Measurements from ENCODE around the gene BAIAP2.

Gene BAIAP2

DNA sequence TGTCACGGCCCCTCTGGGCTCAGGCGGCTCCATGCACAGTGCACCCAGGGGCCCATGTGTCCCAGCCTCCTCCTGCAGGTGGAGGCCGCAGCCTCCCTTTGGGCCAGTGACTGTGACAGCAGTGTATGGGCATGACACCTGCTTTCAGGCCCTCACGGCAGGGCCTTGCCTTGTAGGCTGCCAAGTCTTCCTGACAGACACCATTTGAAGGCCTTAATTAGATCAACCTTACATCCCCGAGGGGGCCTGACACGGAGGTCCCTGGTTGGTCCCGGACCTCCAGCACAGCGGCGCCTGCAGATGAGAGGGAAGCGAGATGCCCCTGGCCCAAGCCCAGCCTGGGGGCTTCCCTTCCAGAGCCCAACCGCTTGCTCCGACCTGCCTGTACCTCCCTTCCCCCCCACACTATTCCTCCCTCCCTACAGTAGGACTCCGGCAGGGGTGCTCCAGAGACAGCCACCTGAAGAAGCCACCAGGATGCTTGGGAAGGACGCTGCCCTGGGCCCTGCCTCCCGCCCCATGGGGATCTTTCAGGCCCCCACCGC is 31.9 kb downstream of the BAIAP2 start:
- no peak for DNase-seq (ENCODE audit: low read depth)
- TF ChIP-seq, protein P1, sequence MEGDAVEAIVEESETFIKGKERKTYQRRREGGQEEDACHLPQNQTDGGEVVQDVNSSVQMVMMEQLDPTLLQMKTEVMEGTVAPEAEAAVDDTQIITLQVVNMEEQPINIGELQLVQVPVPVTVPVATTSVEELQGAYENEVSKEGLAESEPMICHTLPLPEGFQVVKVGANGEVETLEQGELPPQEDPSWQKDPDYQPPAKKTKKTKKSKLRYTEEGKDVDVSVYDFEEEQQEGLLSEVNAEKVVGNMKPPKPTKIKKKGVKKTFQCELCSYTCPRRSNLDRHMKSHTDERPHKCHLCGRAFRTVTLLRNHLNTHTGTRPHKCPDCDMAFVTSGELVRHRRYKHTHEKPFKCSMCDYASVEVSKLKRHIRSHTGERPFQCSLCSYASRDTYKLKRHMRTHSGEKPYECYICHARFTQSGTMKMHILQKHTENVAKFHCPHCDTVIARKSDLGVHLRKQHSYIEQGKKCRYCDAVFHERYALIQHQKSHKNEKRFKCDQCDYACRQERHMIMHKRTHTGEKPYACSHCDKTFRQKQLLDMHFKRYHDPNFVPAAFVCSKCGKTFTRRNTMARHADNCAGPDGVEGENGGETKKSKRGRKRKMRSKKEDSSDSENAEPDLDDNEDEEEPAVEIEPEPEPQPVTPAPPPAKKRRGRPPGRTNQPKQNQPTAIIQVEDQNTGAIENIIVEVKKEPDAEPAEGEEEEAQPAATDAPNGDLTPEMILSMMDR (IDR thresholded peaks at IDR 0.05; ENCODE audit: control insufficient read depth, extremely low read depth, insufficient read depth): no peak
- H3K4me3 ChIP-seq (ENCODE audit: low read depth, low read length): no peak overlapping the region

DNA sequence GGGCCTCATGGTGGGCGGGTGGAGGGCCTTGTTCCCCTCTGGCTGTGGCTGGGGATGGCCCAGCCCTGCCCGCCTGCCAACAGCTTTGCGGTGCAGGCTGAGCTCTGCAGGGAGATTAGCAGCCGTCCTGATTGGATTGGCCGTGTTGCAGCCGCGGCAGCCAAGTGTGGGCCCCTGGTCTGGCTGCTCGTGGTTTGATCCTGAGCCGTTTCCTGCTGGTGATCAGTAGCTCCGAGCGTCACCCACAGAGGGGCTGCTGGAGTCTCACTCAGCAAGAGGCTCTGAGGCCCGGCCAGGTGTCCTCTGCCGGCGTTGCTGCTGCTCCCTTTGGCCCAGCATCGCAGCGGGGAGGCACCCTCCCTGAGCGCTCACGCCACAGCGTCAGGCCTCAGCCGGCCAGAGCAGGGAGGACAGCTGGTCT is 32.5 kb downstream of the BAIAP2 start:
- DNase-seq (ENCODE audit: low read depth): no peak
- TF ChIP-seq, protein P1 (IDR thresholded peaks at IDR 0.05; ENCODE audit: control insufficient read depth, extremely low read depth, insufficient read depth): no peak
- no peak overlapping the region for H3K4me3 ChIP-seq (ENCODE audit: low read depth, low read length)

DNA sequence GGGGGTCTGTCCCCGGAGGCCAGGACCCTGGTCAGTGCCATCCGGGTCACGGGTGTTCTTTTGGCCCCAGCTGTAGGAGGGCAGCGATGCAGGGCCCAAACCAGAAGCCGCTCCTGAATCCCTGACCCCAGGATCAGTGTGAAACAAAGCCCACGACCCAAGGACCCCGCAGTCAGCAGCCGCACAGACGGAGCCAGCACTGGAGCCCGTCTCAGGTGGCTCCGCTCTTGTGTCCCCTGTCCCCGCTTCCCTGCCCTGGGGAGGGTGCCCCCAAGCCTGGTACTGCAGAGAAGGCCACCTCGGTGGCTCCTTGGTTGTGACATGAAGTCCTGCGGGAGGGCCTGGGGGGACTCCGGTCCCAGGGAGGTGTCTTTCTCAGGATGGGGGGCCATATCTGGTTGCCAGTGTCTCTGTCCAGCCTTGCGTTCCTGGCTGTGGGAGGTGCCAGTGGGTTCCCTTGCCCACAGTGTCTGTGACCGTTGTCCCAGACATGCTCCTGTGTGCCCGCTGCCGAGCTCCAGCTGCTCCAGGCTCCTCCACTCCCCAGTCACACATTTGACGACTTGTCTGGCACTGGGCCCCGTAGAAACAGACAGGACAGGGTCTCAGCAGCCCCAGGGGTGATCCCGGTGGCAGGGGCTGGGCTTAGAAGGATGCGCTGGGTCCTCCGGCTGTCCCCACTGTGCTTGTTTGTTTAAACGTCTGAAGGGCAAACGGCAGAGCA is 33.6 kb downstream of the BAIAP2 start:
- DNase-seq (ENCODE audit: low read depth): no peak
- TF ChIP-seq, protein P1 (IDR thresholded peaks at IDR 0.05; ENCODE audit: control insufficient read depth, extremely low read depth, insufficient read depth): no peak
- no peak overlapping the region for H3K4me3 ChIP-seq (ENCODE audit: low read depth, low read length)

DNA sequence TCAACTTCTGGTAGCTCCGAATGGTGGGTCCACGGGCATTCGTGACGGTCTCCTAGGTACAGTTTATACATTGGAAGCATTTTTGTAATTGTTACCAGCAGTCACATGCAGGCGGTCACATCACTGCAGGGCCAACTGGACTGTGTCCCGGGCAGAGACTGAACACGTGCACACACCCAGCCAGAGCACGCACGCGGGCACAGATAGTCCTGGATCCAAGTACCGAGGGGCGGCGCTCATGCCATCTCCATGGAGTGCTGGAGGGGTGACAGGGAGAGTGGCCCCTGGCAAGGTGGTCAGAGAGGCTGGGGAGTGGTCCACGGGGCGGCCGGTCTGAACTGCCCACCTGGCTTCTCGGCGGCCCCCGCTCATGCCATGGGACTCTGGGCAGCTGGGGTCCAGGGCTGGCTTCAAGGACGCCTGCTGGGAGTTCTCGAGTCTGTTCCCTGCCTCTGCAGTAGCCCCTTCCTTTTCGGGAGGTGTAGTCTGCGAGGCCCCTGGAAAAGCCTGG is 34.2 kb downstream of the BAIAP2 start:
- DNase-seq (ENCODE audit: low read depth): no peak
- TF ChIP-seq, protein P1 (IDR thresholded peaks at IDR 0.05; ENCODE audit: control insufficient read depth, extremely low read depth, insufficient read depth): no peak
- H3K4me3 ChIP-seq (ENCODE audit: low read depth, low read length): no peak overlapping the region

DNA sequence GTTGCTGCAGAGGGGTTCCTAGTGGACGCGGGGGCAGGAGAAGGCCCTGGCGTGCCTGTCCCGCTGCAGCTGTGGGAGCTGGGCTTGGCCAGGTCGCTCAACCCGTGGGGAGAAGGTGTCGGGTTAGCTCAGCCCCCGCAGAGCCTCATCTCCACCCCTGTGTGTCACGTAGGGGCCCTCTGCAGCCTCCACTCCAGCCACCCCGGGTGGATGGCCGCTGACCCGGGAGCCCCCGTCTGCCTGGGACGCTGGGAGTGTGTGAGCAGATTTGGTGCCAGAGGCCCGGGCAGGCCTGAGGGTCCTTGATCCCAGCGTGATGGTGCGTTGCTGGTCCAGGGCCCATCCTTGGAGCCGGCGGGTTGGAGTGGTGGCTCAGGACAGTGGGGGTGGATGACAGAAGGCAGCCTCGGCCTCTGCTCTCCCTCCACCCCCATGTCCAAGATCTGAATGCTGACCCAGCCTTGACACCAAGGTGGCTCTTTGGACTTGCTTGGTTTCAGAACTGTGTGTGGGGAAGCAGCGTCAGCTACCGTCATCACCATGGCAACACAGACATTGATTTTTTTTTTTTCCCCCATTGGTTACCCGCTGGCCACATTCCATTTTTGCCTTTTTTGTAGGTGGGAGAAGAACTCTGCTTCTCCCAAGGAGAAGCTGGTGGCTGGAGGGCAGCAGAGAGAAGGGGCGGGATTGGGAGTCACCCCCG is 35.7 kb downstream of the BAIAP2 start:
- TF ChIP-seq, protein P1 (IDR thresholded peaks at IDR 0.05; ENCODE audit: control insufficient read depth, extremely low read depth, insufficient read depth): no peak
- DNase-seq (ENCODE audit: low read depth): no peak
- no peak overlapping the region for H3K4me3 ChIP-seq (ENCODE audit: low read depth, low read length)

DNA sequence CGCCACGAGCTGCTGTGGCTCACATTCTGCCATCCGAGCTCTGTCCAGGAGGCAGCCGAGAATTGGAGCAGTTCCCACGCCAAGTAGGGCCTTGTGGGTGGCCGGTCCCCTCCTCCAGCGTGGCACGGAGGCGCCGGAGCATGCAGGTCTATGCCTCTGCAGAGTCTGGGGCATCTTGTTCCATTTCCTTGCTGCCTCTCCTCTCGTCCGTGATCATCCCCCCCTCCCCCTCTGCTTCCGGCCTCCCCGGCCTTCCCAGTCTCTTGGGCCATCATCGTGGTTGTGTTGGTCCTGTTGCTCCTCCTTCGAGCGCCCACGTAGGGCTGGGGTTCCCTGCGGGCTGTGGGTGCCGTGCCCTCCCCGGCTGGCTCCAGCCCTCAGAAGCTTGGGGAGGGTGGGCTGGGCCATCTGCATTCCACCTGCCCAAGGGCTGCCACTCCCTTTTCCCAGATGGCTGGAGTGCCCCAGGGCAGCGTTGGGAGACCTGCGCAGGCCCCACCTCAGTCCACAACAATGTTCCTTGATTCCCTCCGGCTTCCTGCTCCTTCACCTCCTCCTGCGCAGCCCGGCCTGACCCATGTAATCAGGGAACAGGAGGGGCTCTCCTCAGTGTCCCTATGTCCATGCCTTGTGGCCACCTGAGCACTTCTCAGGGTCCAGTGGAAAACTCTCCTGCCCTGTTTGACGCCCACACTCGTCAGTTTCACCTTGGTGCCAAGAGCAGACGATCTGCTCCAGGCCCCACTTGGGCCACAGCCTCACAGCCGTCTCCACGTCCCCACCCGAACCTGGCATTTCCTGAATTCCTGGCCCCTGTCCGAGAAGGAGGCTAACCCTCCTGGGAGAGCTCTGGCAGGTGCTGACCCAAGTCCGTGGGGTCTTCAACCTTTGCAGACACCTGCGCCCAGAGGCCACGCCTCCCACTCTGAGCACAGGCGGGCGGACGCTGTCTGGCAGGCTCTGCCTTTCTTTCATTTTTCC is 37.1 kb downstream of the BAIAP2 start:
- TF ChIP-seq, protein P1 (IDR thresholded peaks at IDR 0.05; ENCODE audit: control insufficient read depth, extremely low read depth, insufficient read depth): no peak
- DNase-seq (ENCODE audit: low read depth): no peak

More for the DNA sequence above, 37.1 kb downstream of the BAIAP2 start:
- no peak overlapping the region for H3K4me3 ChIP-seq (ENCODE audit: low read depth, low read length)

Measured in LNCaP clone FGC (cell line).